Medulla oblongata (tissue), 1 donor: ENCODE results near the gene TNNT1.

ENCODE experiments used
- DNase-seq: peaks from one replicate; pipeline ENCODE4 v3.0.0-alpha.2; 2015; ENCODE audit errors: extremely low spot score

Gene TNNT1

GRCh38 chr19:55141696-55142095 is 7.3 kb downstream of the TNNT1 start:
- no peak for DNase-seq

DNA sequence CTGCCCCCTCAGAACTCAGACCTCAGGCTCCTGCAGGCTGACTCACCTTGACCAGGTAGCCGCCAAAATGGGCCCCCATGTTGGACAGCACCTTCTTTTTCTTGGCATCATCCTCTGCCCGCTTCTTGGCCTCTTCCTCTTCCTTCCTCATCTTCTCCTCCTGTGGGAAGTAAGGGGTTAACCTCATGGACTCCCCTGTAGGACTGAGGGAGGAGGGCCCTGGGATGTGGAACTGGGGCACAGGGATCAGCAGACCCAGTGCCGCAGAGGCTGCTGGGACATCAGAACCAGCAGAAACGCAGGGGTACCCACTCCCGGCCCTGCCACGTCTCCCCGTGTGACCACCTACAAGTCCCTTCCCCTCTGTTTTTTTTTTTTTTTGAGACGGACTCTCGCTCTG is 11.1 kb downstream of the TNNT1 start:
- no peak for DNase-seq

GRCh38 chr19:55136399-55137102 is 12.5 kb downstream of the TNNT1 start:
- DNase-seq: no peak

DNA sequence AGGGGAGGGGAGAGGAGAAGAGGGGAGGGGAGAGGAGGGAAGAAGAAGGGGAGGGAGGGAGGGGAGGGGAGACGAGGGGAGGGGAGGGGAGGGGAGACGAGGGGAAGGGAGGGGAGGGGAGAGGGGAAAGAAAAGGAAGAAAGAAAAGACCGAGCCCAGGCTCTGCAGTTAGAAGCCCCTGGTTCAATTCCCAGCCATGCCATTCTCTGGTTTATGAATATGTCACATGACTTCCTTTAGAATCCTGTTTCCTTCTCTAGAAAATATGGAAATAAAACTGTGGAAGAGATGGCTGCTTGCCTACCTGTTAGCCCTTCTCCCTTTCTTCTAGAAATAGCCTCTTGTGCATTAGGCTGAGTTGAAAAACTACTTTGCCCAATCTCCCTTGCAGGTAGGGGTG is 14.3 kb downstream of the TNNT1 start:
- DNase-seq: no peak

DNA sequence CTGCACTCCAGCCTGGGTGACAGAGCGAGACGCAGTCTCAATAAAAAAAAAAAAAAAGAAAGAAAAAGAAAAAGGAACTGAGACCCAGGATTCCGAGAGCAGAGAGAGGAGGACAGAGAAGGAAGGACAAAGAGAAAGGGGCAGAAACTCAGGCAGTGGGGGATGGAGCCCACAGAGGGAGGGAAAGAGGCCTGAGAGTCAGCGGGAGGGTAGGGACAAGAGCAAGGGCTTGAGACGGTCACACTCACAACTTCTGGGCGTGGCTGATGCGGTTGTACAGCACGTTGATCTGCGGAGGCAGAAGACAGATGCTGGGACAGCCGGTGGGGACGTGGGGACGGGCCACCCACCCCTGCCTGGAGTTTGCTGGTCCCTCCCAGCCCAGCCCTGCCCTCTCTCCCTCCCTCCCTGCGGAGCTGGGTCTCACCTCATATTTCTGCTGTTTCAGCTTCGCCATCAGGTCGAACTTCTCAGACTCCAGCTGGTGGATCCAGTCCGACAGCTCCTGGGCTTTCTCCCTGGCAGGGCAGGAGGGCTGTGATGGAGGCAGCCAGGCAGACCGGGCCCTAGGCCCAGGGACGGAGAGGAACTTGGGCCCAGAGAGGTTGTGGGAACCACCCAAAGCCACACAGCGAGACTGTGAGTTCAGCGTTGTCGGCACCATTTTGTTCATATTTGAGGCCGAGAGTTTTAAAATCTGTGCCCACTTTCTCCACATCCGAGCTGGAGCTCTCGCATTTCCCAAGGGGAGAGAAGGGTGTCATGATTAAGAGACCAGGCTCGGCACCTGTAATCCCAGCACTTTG is 15.2 kb downstream of the TNNT1 start:
- no peak for DNase-seq

- DNase-seq: no peak
Observed at GRCh38 chr19:55132453-55133129, 16.4 kb downstream of the TNNT1 start.

DNA sequence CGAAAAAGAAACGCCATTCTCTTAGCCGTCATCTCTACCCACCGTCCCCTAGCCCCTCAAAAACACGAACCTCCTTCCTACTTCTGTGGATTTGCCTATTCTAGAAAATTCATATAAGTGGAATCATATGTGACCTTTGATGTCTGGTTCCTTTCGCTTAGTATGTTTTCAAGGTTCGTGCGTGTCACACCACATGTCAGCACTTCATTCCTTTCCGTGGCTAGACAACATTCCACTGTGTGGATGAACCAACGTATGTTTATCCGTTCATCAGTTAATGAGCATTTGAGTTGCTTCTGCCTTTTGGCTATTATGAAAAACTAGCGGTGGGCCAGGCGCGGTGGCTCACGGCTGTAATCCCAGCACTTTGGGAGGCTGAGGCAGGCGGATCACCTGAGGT is 17.6 kb downstream of the TNNT1 start:
- no peak for DNase-seq

DNA sequence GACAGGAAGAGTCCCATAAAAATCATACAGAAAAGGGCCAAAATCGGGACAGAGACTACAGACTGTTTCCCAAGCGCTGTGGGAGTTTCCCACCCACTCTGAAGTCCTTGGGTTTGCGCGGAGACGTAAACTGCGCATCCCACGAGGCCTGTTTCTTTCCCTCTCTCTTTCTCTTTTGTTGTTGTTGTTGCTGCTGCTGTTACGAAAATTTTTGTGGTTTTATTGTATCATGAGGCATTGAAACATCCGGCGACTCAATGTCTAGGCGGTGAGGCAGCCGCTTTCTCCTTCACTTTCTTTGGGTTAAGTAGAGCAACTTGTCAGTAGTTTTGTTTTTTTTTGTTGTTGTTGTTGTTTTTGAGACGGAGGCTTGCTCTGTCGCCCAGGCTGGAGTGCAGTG is 30.0 kb downstream of the TNNT1 start:
- DNase-seq: no peak

DNA sequence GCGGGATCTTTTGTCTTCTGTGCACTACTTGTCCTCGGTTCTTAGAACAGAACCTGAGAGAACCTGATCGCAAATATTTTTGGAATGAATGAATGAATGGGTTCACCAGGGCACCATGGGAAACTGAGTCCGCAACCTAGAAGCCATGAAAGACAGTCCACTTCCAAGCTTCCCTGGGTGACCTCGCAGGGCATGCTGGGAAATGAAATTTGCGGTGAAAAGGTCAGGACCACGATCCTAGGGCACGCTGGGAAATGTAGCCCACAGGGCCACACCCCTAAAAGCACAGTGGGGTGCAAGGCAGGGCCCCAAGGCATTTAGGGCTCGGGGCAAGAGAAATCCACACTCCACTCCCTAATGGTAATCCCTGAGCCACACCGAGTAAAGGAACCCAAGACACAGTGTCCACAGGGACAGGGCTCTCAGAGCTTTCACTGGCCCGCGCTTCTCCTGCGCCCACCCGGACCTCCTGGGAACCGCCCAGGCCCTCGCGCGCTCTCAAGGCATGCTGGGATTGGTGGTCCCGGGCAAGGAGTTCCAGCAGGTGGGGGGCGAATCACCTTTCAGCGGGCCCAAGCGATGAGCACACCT is 30.5 kb downstream of the TNNT1 start:
- DNase-seq: peak; percentile 73

- peak; percentile 99 for DNase-seq
Observed at GRCh38 chr19:55117663-55118391, 31.2 kb downstream of the TNNT1 start.

- no peak for DNase-seq
Observed at GRCh38 chr19:55116859-55117662, 31.9 kb downstream of the TNNT1 start, which contains the start of gene PPP1R12C. Gene PPP1R12C, minus strand, starts transcription at chr19:55117637. Its CDS starts 94 bp downstream, at chr19:55117543.

DNA sequence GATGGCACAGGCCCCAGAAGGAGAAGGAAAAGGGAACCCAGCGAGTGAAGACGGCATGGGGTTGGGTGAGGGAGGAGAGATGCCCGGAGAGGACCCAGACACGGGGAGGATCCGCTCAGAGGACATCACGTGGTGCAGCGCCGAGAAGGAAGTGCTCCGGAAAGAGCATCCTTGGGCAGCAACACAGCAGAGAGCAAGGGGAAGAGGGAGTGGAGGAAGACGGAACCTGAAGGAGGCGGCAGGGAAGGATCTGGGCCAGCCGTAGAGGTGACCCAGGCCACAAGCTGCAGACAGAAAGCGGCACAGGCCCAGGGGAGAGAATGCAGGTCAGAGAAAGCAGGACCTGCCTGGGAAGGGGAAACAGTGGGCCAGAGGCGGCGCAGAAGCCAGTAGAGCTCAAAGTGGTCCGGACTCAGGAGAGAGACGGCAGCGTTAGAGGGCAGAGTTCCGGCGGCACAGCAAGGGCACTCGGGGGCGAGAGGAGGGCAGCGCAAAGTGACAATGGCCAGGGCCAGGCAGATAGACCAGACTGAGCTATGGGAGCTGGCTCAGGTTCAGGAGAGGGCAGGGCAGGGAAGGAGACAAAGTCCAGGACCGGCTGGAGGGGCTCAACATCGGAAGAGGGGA is 32.7 kb downstream of the TNNT1 start:
- DNase-seq: peak; percentile 81

DNA sequence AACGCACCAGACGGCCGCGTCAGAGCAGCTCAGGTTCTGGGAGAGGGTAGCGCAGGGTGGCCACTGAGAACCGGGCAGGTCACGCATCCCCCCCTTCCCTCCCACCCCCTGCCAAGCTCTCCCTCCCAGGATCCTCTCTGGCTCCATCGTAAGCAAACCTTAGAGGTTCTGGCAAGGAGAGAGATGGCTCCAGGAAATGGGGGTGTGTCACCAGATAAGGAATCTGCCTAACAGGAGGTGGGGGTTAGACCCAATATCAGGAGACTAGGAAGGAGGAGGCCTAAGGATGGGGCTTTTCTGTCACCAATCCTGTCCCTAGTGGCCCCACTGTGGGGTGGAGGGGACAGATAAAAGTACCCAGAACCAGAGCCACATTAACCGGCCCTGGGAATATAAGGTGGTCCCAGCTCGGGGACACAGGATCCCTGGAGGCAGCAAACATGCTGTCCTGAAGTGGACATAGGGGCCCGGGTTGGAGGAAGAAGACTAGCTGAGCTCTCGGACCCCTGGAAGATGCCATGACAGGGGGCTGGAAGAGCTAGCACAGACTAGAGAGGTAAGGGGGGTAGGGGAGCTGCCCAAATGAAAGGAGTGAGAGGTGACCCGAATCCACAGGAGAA is 33.5 kb downstream of the TNNT1 start:
- DNase-seq: no peak

DNA sequence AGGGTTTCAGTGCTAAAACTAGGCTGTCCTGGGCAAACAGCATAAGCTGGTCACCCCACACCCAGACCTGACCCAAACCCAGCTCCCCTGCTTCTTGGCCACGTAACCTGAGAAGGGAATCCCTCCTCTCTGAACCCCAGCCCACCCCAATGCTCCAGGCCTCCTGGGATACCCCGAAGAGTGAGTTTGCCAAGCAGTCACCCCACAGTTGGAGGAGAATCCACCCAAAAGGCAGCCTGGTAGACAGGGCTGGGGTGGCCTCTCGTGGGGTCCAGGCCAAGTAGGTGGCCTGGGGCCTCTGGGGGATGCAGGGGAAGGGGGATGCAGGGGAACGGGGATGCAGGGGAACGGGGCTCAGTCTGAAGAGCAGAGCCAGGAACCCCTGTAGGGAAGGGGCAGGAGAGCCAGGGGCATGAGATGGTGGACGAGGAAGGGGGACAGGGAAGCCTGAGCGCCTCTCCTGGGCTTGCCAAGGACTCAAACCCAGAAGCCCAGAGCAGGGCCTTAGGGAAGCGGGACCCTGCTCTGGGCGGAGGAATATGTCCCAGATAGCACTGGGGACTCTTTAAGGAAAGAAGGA is 34.4 kb downstream of the TNNT1 start:
- no peak for DNase-seq

GRCh38 chr19:55113570-55114039 is 35.4 kb downstream of the TNNT1 start:
- peak; percentile 79 for DNase-seq

DNA sequence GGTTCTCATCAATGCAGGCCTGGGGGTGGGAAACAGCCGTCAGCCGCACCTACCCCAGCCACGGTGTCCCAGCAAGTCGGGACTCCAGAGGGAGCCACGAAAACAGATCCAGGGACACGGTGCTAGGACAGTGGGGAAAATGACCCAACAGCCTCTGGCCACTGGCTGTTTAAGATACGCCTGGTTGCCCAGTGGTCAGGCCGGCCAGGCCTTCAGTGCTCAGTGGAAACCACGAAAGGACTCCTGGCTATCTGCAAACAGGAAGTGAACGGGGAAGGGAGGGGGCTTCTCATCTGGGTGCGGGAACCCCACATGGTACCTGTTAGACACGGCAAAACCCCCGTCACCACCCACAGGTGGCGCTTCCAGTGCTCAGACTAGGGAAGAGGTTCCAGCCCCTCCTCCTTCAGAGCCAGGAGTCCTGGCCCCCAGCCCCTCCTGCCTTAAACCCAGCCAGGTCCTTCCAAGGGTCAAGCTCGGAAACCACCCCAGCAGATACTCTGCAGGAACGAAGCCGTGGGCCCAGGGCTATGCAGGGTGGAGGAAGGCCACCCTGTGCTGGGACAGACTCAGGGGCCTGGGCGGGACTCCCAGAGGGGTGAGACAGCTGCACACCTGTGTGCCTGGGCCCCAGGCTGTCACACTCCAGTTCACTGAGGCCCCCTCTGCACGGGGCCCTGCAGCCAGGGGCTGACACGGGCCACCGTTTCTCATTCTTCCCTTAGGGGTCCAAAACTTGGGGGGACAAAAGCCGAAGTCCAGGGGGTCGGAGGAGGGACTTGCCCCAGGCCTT is 36.0 kb downstream of the TNNT1 start:
- no peak for DNase-seq

DNA sequence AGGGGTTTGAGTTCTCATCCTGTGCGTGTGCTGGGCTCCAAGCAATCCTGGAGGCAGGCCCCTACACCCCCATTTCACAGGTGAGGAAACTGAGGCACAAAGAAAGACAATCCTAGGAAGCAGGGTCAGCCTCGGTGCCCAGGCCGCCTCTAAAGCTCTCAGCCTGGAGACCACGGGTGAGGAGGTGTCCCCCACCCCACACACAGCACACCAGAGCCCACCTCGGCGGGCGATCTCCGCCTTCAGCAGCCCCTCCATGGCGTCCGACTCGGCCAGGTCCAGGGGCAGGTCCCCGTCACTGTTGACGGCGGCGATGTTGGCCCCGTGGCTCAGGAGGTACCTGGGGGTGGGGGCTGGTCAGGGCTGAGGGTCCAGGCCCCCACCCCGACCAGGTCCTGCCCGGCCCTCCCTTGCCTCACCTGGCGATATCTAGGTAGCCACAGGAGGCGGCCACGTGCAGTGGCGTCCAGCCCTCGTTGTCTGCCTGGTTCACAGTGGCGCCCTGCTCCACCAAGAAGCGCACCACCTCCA is 36.7 kb downstream of the TNNT1 start:
- no peak for DNase-seq

DNA sequence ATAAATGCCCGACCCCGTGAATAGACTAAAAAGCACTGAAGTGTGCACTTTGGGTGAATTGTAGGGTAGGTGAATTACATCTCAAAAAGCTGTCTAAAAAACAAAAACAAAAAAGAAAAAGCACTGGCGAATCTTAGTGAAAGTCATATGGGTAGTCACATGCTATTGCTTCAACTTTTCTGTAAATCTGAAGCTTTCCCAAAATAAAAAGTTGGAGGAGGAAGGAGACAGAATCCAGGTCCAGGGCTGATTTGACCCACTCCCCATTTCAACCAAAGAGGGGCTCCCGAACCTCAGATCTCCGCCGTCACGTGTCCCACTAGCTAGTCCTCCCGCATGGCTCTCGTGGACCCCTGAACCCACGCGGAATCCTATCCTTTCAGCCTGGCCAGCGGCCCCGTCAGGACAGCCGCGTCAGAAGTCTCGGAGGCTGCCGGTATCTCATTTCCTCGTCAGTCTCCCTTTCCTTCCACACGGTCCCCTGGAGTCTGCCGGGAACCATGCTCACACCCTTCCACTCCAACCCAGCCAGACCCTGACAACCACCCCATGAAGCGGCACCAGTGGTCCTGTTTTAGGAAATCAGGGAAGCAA is 37.7 kb downstream of the TNNT1 start:
- no peak for DNase-seq
